Activated CD8-positive, alpha-beta memory T cell treated with anti-CD3 and anti-CD28 coated beads for 48 hours (primary cell): ENCODE results near the gene IDH1.
"Not testable (repeated sequence)": the region's sequence is repeated elsewhere in the genome, so short reads cannot be mapped to it uniquely, and the experiment has no call there.

Source experiments
- DNase-seq, 3 experiments: peaks; one replicate each; pipeline ENCODE4 v3.0.0-alpha.2; 2020; ENCODE audit warnings: low read depth in 2 of 3, low spot score in 2 of 3

IDH1 gene

DNA sequence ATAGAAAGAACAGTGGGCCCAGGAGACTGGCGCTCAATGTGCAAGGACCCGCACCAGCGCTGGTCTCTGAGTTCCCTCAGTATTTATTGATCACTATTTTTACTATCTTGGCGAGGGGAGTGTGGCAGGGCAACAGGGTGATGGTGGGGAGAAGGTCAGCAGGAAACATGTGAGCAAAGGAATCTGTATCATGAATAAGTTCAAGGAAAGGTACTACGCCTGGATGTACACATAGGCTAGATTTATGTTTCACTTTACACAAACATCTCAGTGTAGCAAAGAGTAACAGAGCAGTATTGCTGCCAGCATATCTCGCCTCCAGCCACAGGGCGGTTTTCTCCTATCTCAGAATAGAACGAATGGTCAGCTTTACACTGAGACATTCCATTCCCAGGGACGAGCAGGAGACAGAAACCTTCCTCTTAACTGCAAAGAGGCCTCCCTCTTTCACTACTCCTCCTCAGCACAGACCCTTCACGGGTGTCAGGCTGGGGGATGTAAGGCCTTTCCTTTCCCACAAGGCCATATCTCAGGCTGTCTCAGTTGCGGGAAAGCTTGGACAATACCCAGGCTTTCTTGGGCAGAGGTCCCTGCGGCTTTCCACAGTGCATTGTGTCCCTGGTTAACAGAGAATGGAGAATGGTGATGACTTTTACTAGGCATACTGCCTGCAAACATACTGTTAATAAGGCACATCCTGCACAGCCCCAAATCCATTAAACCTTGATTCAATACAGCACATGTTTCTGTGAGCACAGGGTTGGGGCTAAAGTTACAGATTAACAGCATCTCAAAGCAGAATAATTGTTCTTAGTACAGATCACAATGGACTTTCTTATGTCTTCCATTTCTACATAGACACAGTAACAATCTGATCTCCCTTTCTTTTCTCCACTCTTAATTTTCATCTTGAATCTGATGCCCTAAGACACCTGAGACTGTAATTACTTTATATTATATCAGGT is 2.3 kb upstream of the IDH1 start:
- DNase-seq: not testable (repeated sequence)

DNA sequence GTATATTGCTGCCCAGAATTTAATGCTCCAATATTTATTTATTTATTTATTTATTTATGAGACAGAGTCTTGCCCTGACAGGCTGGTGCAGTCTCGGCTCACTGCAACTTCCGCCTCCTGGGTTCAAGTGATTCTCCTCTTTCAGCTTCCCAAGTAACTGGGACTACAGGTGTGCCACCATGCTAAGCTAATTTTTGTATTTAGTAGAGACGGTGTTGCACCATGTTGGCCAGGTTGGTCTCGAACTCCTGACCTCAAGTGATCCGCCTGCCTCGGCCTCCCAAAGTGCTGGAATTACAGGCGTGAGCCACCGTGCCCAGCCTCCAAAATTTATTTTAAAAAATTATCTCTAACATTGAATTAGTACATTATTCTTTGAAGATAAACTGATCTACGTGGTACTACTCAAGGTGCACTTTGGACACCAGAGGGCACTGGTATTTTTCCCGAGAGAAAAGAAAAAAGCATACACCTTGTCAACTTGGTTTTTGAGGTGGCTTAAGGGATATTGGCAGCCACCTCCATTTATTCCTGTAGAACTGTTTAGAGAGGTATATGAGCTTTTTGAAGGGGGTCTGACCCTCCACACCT is 1.4 kb upstream of the IDH1 start:
- no peak for DNase-seq

DNA sequence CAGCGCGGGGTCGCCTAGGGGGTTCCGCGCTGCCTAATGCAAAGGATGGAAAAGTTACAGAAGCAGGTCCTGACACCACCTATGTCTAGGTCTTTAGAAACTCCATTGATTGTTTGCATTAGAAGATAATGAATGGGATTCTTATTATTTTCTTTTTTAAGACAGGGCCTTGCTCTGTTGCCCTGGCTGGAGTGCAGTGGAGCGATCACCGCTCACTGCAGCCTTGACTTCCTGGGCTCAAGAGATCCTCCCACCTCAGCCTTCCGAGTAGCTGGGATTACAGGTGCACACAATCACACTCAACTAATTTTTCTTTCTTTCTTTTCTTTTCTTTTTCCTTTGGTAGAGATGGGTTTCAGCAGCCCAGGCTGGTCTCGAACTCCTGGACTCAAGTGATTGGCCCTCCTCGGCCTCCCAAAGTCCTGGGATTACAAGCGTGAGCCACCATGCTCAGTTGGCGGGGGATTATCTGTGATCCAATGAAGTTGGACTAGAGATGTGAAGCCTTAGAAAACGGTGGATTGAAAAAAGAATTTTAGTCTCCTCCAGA is 761 bp upstream of the IDH1 start:
- no peak for DNase-seq

DNA sequence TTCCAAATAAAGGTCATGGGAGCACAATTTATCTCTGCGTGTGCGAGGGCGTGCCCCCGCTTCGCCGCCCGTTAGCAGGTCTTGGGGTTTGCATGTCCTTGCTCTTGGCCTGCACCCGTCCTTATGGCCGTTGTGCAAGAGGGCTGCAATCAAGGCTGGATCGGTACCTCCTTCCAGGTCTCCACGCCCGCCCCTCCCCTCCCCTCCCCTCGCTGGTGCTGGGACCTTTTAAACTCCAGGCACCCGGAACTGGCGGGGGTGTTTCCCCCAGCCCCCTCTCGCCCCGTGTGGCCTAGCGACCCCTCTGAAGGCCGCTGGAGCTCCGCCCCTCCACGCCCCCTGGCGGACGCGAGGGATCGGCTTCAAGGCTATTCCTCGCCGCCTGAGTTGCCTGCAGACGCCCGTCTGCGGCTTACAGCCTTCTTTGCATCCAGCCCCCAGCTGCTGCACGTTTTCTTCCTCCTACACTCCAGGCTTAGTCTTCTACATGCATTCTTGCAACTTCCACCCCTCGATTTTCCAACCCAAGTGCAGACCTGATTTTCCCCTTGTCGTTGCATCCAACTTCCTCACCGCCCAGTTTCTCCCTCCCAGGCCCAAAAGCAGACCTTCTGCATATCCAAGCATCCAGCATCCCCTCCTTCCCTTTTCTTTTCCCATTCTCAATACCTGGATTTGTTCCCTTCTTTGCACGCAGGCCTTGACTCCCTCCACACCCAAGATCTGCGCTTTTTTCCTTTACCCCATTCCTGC is 577 bp downstream of the IDH1 start:
- DNase-seq: peak; percentile 54 to 71 (median 58)

DNA sequence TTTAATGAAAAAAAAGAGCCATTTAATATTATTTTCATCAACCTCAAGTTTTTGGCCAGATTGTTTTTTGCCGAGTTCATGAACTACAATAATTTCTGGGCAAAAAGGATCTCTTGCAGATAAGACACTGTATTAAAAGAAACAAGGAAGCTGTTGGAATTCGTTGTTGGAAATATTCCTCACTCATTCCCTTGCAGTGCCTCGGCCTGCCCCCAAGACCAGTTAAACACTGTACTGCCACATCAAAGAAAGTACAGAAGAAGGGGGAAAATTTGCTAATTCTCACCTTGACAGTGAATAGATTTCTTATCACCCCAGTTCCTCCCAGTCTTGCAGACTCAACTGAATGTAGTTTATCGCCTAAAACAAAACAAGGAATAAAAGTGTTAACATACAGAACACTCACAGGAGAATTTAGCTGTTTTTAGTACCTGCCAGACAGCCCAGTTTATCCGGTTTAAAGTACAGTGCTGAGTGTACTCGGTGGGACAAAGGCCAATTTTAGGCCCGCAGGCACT is 1.2 kb downstream of the IDH1 start:
- no peak for DNase-seq

DNA sequence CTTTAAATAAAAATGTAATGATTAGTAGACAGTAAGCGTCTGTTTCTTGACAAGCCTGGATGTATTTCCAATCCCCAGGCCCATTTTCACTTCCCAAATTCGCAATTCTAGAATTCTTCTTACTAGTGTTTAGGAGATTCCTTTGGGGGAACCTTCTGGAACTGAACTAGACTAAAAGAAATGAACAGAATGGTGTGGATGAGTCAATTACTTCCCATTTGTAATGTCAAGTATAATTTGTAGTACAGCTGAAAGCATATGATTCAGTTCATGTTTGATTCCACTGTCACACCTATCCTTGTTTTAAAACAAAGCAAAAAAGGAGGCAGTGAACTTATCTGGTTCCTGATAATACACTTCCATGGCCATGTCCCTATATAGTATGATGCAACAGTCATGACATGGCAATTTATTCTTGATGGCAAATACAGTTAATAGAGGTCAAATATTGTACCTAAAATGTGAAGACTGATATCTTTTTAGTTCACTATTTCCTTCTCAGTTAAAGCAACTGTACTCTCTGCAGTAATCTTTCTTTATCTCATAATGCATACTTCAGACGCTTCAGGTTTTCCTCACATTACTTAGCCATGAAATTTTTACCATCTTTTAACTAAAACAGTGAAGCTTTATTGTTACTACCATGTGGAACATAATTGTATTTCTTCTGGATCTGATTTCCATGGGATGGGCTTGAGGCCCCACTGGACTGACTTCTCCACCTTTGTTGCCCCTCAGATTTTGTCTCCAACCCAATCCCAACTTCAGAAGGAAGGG is 2.0 kb downstream of the IDH1 start:
- DNase-seq: no peak

DNA sequence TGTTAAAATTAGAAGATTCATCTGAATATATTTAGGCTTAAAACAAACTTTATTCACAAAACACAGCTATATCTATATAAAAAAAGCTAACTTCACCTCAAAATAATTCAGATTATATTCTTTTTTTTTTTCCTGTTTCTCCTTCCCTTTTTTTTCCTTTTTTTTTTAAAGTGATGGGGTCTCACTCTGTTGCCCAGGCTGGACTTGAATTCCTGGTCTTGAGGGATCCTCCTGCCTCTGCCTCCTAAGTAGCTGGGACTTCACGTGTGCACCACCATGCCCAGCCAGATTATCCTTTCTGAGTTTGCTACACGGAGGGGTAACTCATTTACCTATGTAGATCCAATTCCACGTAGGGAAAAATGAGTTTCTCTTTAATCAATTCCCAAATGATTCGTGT is 3.8 kb downstream of the IDH1 start:
- no peak for DNase-seq

DNA sequence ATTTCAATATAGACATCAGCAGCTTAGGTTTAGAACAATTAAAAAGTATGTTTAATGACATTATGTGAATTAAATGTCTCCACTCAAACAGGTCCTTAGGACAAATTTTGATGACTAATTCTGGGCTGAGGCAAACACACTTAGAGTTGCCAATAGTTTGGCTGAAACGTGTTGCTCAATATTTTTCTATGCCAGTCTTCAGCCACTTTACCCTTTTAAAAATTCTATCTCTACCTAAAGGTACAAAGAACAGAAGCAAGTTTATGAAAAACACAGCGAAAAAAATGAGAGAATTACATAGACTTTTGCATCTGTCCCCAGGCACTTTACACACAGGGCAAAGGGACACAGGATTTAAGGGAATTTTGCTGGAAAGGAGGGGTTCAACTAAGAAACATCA is 4.5 kb downstream of the IDH1 start:
- DNase-seq: no peak

DNA sequence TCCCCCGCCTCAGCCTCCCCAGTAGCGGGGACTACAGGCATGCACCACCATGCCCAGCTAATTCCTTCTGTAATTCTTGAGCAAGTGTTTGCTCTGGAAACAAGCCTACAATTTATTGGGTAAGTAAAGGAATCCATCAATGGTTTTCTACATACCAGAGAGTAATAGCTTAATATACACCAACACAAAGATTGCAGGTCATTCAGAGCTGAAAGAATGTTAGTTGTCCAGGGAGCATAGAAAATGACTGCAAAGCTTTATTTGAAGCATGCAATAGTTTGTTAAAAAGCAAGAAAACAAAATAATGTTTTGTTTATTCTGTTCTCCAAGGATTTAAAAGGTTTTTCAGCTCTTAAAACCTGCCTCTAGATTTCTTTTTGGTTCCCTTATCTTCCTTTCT is 5.6 kb downstream of the IDH1 start:
- no peak for DNase-seq

DNA sequence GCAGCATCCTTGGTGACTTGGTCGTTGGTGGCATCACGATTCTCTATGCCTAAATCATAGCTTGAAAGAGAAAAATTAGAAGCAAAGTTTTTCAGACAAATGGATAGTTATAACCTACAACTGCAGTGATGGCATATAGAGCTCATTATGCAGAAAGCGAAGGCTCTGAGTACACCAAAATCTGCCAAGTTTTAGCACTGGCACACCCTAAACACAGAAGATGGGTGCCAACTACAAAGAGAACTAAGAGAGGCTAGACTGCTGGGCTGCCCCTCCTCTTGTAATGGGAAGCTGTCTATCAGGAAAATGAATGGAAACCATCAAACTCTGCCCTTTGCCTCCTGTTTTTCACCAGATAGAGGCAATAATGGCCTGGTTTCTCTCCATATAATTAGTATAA is 6.3 kb downstream of the IDH1 start:
- DNase-seq: no peak

DNA sequence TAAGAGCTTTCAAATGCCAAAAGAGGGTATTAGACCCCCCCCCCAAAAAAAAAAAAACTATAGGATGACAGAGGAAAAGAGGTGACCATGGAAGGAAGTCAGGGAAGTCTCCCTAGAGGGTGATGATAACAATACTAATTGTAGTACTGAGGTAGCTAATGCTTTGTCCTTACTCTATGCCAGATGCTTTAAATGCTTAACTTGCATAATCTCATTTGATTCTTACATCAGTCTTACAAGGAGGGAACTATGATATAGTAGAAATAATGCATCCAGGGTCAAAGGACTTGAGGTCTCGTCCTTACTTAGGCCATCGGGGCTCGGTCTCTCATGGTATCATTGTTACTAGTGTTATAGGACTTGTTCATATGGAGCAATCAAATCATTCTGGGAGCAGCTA is 9.1 kb downstream of the IDH1 start:
- DNase-seq: no peak

DNA sequence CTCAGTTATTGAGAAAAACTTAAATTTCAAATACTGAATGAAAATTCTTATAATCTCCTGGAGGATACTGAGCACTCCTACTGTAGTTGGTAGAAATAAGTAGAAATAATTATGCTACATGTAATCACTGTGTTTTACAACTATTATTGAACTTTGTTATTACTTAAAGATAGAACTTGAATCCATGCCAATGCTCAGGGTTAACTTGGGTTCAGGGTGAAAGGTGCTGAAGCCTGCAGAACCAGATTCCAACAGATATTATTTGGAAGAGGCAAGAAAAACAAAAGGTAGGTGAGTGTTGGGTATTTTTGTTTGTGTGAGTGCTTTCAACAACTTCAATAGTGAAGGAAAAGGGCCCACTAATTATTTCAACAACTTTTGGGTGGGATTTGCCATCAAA is 10.4 kb downstream of the IDH1 start:
- no peak for DNase-seq

DNA sequence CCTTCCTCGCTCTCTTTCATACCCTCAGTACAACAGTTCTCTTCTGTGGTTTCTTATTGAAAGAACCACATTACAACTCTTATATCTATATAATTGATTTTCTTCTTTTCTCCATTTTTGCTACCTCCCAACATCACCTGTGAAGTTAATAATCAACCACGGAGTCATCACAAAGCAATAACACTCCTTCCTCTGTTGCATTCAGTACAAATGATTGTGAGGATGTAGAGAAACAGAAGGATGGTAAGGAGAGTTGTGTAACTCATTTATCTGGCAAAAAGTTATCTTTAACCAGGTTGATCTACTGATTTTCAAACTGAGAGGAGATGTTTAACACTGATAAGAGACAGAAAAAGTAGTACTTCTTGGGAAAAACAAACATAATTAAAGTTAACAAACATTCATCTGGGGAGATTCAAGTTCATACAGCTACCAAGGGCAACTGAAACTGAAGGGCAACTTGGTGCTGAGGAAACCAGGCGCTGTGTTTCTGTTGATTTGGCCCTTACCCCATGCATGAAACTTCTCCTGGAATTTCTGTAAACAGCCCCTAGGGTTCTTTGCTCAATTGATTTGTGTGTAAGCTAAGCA is 14.2 kb downstream of the IDH1 start:
- DNase-seq: no peak

DNA sequence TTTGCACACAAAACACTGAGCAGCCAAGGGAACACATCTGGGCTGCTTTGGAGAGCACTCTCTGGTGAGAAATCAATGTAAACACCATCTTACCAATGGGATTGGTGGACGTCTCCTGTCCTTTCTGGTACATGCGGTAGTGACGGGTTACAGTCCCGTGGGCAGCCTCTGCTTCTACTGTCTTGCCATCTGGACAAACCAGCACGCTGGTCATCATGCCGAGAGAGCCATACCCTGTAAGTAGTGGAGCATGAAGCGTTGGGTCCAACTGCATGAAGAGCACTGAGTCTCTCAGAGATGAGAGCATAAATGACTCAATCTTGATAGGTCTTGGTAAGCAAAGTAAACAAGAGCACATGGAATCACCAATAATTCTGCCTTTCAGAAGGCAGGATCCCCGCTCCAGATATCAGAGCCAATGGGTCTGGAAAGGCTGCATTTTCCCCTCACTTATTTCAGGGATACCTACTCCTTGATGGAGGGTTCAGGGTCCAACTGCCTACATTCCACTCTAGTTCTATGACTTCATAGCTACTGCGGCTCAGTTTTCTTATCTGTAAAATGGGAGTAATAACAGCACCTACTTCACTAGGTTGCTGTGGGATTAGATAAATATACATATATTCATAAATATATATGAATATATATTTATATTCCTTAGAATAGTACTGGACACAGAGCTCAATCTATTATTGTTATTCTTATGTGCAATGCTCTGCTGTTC is 14.9 kb downstream of the IDH1 start:
- DNase-seq: no peak

DNA sequence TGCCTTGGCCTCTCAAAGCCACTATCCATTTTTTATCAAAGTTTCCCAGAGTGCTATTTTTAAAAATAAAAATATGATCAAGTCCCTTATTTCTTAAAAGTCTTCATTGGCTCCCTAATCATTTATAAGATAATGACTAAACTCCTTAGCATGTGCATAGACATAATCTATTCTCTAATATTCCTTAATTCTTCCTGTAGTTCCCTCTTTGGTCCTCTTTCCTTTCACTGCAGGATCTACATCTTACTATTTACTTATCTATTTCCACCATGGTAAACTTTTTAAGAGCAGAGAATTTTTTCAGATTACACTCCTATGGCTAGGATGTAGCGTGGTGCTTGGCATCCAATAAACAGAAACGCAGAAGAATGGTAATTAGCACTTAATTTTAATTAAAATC is 19.0 kb downstream of the IDH1 start:
- DNase-seq: no peak

DNA sequence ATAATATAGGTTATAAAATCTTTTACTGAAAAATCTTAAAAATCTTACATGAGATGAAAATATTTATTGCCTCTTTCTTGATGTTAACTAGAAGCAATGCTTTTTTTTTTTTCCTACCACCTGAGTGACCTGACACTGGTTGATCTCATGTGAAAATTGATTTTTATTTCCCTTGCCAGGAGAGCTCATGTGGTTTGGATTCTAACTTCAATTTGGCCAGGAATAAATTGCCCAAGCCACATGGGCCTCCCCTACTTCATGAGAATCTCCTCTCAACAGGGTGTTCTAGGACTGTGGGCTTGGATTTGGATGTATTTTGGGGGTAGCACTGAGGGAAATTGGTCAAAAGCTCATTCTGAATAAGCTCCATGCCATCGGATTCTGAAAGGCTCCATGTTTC is 20.1 kb downstream of the IDH1 start:
- DNase-seq: no peak

DNA sequence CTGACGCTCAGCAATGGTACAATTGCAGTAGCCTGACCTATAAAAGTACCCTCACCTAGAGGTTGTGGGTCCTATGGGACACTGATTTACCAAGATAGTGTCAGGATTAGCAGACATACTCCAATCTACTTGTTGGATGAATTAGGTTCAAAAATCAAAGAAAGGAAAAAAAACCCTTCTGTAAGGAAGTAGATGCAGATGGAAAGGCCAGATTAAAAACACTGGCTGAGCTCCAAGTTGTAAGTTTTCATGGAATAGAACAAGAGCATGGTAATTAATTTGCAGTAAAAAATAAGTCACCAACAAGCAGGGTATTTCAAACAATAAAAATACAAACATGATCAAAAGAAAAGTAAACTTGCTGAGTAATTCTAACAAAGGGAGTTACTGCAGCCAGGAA is 26.4 kb downstream of the IDH1 start:
- DNase-seq: no peak

DNA sequence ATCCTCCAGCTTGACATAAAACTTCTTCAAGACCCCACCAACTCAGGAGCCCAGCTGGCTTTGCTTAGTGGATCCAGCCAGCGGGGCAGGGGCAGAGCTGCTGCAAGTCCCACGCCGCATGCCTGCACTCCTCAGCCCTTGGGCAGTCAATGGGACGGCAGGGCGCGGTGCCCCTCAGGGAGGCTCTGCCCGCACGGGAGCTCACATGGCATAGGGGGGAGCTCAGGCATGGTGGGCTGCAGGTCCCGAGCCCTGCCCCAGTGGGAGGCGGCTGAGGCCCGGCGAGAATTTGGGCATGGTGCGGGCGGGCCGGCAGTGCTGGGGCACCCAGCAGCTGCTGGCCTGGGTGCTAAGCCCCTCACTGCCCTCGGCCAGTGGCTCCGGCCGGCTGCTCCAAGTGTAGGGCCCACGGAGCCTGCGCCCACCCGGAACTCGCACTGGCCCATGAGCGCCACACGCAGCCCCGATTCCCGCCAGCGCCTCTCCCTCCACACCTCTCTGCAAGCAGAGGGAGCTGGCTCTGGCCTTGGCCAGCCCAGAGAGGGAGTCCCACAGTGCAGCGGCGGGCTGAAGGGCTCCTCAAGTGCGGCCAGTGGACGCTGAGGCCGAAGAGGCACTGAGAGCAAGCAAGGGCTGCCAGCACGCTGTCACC is 27.2 kb downstream of the IDH1 start:
- no peak for DNase-seq

DNA sequence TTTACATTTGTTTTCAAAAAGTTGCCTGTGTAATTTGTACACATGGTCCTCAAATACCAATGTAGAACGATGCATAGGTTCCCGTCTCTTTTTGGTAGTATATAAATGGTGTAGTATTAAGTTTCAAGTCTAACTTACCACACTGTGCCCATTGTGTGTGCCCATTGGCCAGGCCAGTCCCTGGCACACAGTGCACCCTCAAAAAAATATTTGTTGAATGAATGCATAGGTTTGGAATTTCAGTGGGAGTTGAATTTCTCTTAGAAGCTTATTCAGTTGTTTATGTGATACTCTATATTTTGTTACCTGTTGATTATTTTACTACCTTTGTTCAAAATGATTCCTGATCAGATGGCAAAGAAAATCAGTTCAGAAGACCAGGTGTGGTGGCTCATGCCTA is 30.1 kb downstream of the IDH1 start:
- no peak for DNase-seq
